SK-N-SH (cell line): Measurements from ENCODE around the gene PROK2. TPM values are rescaled to one million over a fixed set of nuclear protein-coding genes. Genes with fewer than 3 reads are reported as not detected.

ENCODE experiments used
- CTCF ChIA-PET: fragments of 300-600, 350-600 bp; formaldehyde crosslinking; extraction: SDS; loops from one replicate; lab custom pipeline; 2021; lab: Yijun Ruan, JAX
- POLR2A ChIA-PET: fragments of 350-600 bp; sonication (Branson Sonifier 250); formaldehyde crosslinking; extraction: SDS; loops from one replicate; lab custom pipeline; 2020; ENCODE audit warnings: antibody characterized with exemption, inconsistent platforms; lab: Yijun Ruan, JAX
- DNase-seq: peaks from one replicate; pipeline ENCODE4 v3.0.0; 2012
- H2AFZ ChIP-seq: fragments of 200-600 bp; sonication (generic); 2 replicates; pipeline ENCODE4 v1.8.1; 2016; ENCODE audit warnings: antibody characterized with exemption, mild to moderate bottlenecking, low read depth
- H3F3A ChIP-seq: fragments of 200-600 bp; sonication (generic); replicated peaks from 2 replicates; pipeline ENCODE3; 2016; ENCODE audit warnings: antibody characterized with exemption, mild to moderate bottlenecking; ENCODE audit not compliant: insufficient read depth
- H3K27ac ChIP-seq, 2 experiments: fragments of 200-500 bp in 1 of 2; fragments of 200-600 bp in 1 of 2; sonication (Bioruptor generic) in 1 of 2; sonication (generic), shearing (Covaris generic) in 1 of 2; 2 replicates each; pipeline versions ENCODE4 v1.5.1 to v1.6.1; 2014 to 2016; ENCODE audit warnings: low read depth in 2 of 2, inconsistent platforms in 1 of 2, low read length in 1 of 2, mild to moderate bottlenecking in 1 of 2, mixed read lengths in 1 of 2
- H3K27me3 ChIP-seq: fragments of 200-600 bp; sonication (generic), shearing (Covaris generic); 2 replicates; pipeline ENCODE4 v1.6.1; 2016; ENCODE audit warnings: mixed run types; ENCODE audit not compliant: insufficient read depth
- H3K36me3 ChIP-seq, 2 experiments: fragments of 200-500 bp in 1 of 2; fragments of 200-600 bp in 1 of 2; sonication (Bioruptor generic) in 1 of 2; sonication (generic) in 1 of 2; replicated peaks in 1 of 2; 2 replicates each; pipeline versions ENCODE3 to v1.5.1; 2014 to 2016; ENCODE audit warnings: low read length in 1 of 2, mild to moderate bottlenecking in 1 of 2; ENCODE audit not compliant: insufficient read depth in 2 of 2, control insufficient read depth in 1 of 2
- H3K4me1 ChIP-seq, 2 experiments: fragments of 200-500 bp in 1 of 2; fragments of 200-600 bp in 1 of 2; sonication (Bioruptor generic) in 1 of 2; sonication (generic), shearing (Covaris generic) in 1 of 2; 2 replicates each; pipeline versions ENCODE4 v1.5.1 to v1.6.1; 2014 to 2016; ENCODE audit warnings: low read depth in 1 of 2, low read length in 1 of 2, mixed run types in 1 of 2; ENCODE audit not compliant: insufficient read depth in 2 of 2, control insufficient read depth in 1 of 2
- H3K4me2 ChIP-seq: fragments of 200-600 bp; sonication (generic), shearing (Covaris generic); 2 replicates; pipeline ENCODE4 v1.6.1; 2017; ENCODE audit warnings: mixed run types
- H3K4me3 ChIP-seq, 2 experiments: fragments of 200-500 bp in 1 of 2; fragments of 200-600 bp in 1 of 2; sonication (Bioruptor generic) in 1 of 2; sonication (generic), shearing (Covaris generic) in 1 of 2; 2 replicates each; pipeline versions ENCODE4 v1.5.1 to v1.8.1; 2014 to 2016; ENCODE audit warnings: low read depth in 2 of 2, inconsistent platforms in 1 of 2, low read length in 1 of 2, mild to moderate bottlenecking in 1 of 2, mixed read lengths in 1 of 2, moderate library complexity in 1 of 2
- H3K79me2 ChIP-seq: fragments of 200-600 bp; sonication (generic); 2 replicates; pipeline ENCODE4 v1.8.1; 2017; ENCODE audit warnings: mild to moderate bottlenecking; ENCODE audit not compliant: insufficient read depth
- H3K9ac ChIP-seq: fragments of 200-600 bp; sonication (generic); 2 replicates; pipeline ENCODE4 v1.6.1; 2017; ENCODE audit warnings: mixed run types
- H3K9me2 ChIP-seq: fragments of 200-600 bp; sonication (generic); 2 replicates; pipeline ENCODE4 v1.6.1; 2017; ENCODE audit warnings: mixed run types
- H3K9me3 ChIP-seq: fragments of 200-600 bp; sonication (generic); 2 replicates; pipeline ENCODE4 v1.6.1; 2017; ENCODE audit warnings: mixed run types, mild to moderate bottlenecking, moderate library complexity
- H4K20me1 ChIP-seq: fragments of 200-600 bp; sonication (generic); 2 replicates; pipeline ENCODE4 v1.6.1; 2017; ENCODE audit warnings: mild to moderate bottlenecking, mixed run types; ENCODE audit not compliant: insufficient read depth
- CHD2 ChIP-seq: fragments of 150-350 bp; IDR thresholded peaks from 2 replicates; pipeline ENCODE4 v1.6.1; 2018; ENCODE audit warnings: low read length; ENCODE audit not compliant: partially characterized antibody
- EZH2phosphoT487 ChIP-seq: fragments of 200-600 bp; sonication (generic); IDR thresholded peaks from 2 replicates; pipeline ENCODE4 v1.6.1; 2017; ENCODE audit warnings: low read depth, mixed run types, mild to moderate bottlenecking, antibody characterized with exemption, moderate library complexity, borderline replicate concordance
- FOSL2 ChIP-seq: IDR thresholded peaks from 2 replicates; pipeline ENCODE4 v1.4.0; 2012; ENCODE audit warnings: low read depth, mild to moderate bottlenecking, moderate library complexity, borderline replicate concordance
- FOXJ3 ChIP-seq: sonication (generic); formaldehyde crosslinking; IDR thresholded peaks from 2 replicates; pipeline ENCODE4 v1.5.1; 2020; ENCODE audit warnings: mild to moderate bottlenecking, missing genetic modification reagents
- FOXM1 ChIP-seq: IDR thresholded peaks from 2 replicates; pipeline ENCODE4 v1.4.0; 2012; ENCODE audit warnings: low read depth, mild to moderate bottlenecking
- GATA2 ChIP-seq: sonication (generic); formaldehyde crosslinking; IDR thresholded peaks from 2 replicates; pipeline ENCODE4 v1.5.0; 2020; ENCODE audit warnings: mild to moderate bottlenecking, missing genetic modification reagents
- MAX ChIP-seq: IDR thresholded peaks from 2 replicates; pipeline ENCODE4 v1.4.0; 2012; ENCODE audit warnings: low read depth
- MXI1 ChIP-seq: IDR thresholded peaks from 2 replicates; pipeline ENCODE4 v1.6.1; 2012; ENCODE audit warnings: mild to moderate bottlenecking, low read depth, low read length, improper control_type of control experiment
- PBX3 ChIP-seq: IDR thresholded peaks from 2 replicates; pipeline ENCODE4; 2012
- RAD21 ChIP-seq: IDR thresholded peaks from 2 replicates; pipeline ENCODE4 v1.6.1; 2012; ENCODE audit warnings: mild to moderate bottlenecking, low read length
- RCOR1 ChIP-seq: fragments of 150-350 bp; IDR thresholded peaks from 2 replicates; pipeline ENCODE4 v1.6.1; 2017; ENCODE audit warnings: antibody characterized with exemption, low read length
- RXRA ChIP-seq: IDR thresholded peaks from 2 replicates; pipeline ENCODE4 v1.4.0; 2012; ENCODE audit warnings: low read depth, mild to moderate bottlenecking, borderline replicate concordance
- TEAD4 ChIP-seq: IDR thresholded peaks from 2 replicates; pipeline ENCODE4 v1.4.0; 2012; ENCODE audit warnings: mild to moderate bottlenecking, borderline replicate concordance; ENCODE audit not compliant: insufficient read depth
- USF1 ChIP-seq: IDR thresholded peaks from 2 replicates; pipeline ENCODE4 v1.4.0; 2012; ENCODE audit warnings: low read depth, borderline replicate concordance
- USF2 ChIP-seq: fragments of 150-350 bp; IDR thresholded peaks from 2 replicates; pipeline ENCODE4 v1.6.1; 2017; ENCODE audit warnings: antibody characterized with exemption, low read length, low read depth, borderline replicate concordance
- ZBTB33 ChIP-seq: IDR thresholded peaks from 2 replicates; pipeline ENCODE4 v1.4.0; 2012; ENCODE audit warnings: low read depth, borderline replicate concordance
- WGBS: methylation state at CpG from one replicate; pipeline ENCODE4 v1.1.6; 2017; ENCODE audit warnings: low lambda C conversion rate; 5-methylcytosine and 5-hydroxymethylcytosine counted together
- polyA plus RNA-seq, 3 experiments: library from polyadenylated mRNA; depleted of rRNA; stranded (reverse); fragments of >200 nt; gene quantifications; 2 replicates each; pipeline ENCODE4 v1.2.3, GENCODE V29; 2012

Gene PROK2
- polyA plus RNA-seq, 1 of the 3 experiments (the other 2 are of a cell fraction), result not detected

GRCh38 chr3:71817262-71817661, 32.3 kb upstream of the PROK2 start (continued):
- TF ChIP-seq MAX (no peak), TEAD4 (no peak)
- TF ChIP-seq, all 33 proteins: peak for 0

- H3F3A ChIP-seq, result no peaks in the 10 kb centered on the region
- H3K4me2 ChIP-seq, result no peak overlapping the region
- POLR2A ChIA-PET, result no interaction called here
- H3K4me3 ChIP-seq, result no peak overlapping the region
- 66% methylated on average over 2 of the region's 4 CpGs for WGBS
- H3K36me3 ChIP-seq, result no peaks in the 10 kb centered on the region
- no peak overlapping the region for H2AFZ ChIP-seq
- H4K20me1 ChIP-seq, result no peaks in the 10 kb centered on the region
- no peaks in the 10 kb centered on the region for H3K9me3 ChIP-seq
- DNase-seq, result no peak
- no peak for TF ChIP-seq TEAD4
- TF ChIP-seq EZH2phosphoT487, result no peak
- no peak for TF ChIP-seq RCOR1
- no peak for TF ChIP-seq ZBTB33
- TF ChIP-seq CHD2, result no peak
- TF ChIP-seq USF2, result no peak
- no peaks in the 10 kb centered on the region for H3K9me2 ChIP-seq
- H3K4me1 ChIP-seq, result no peaks in the 10 kb centered on the region
- H3K79me2 ChIP-seq, result no peaks in the 10 kb centered on the region
- no peaks in the 10 kb centered on the region for H3K27me3 ChIP-seq
- no peak overlapping the region for H3K9ac ChIP-seq
- CTCF ChIA-PET, result no interaction called here
- no peak overlapping the region for H3K27ac ChIP-seq
Measured at GRCh38 chr3:71816767-71817156, 31.8 kb upstream of the PROK2 start.

GRCh38 chr3:71815340-71816067, 30.6 kb upstream of the PROK2 start:
- H2AFZ ChIP-seq, result no peak overlapping the region
- TF ChIP-seq GATA2 (CRISPR knock-in tag) (no peak), FOXM1 (no peak), PBX3 (no peak), FOXJ3 (CRISPR knock-in tag) (no peak), USF1 (no peak), RAD21 (no peak), FOSL2 (no peak), RXRA (no peak), MXI1 (no peak)
- TF ChIP-seq, all 33 proteins: peak for 0
- Histone ChIP-seq H3K9me2 (no peaks in the 10 kb centered on the region), H3K36me3 (no peaks in the 10 kb centered on the region), H3K27me3 (no peaks in the 10 kb centered on the region), H3K27ac (no peak overlapping the region), H3F3A (no peaks in the 10 kb centered on the region), H3K4me3 (no peak overlapping the region), H4K20me1 (no peaks in the 10 kb centered on the region), H3K4me1 (no peaks in the 10 kb centered on the region), H3K4me2 (no peak overlapping the region), H3K9ac (no peak overlapping the region), H3K79me2 (no peaks in the 10 kb centered on the region), H3K9me3 (no peaks in the 10 kb centered on the region)
- ChIA-PET POLR2A (no interaction called here), CTCF (interaction anchor here (0.6 to 2.8 kb wide), 4 partner anchors 9 to 84 kb away, joined by 3 to 8 read pairs (median 4); no protein-coding TSS in a partner anchor)
- no peak for DNase-seq
- 69% methylated on average over 7 of the region's 7 CpGs for WGBS
